SU-DHL-6 (cell line): Measurements from ENCODE around the gene TNFAIP8.

Experiments used
- H2AFZ ChIP-seq: fragments of 200-600 bp; sonication (generic); 2 replicates; pipeline ENCODE4 v1.6.1; 2014; ENCODE audit warnings: low read depth, mild to moderate bottlenecking, moderate library complexity, mixed read lengths, antibody characterized with exemption, low read length; ENCODE audit not compliant: severe bottlenecking
- H3F3A ChIP-seq: fragments of 200-600 bp; shearing (Covaris generic); 2 replicates; pipeline ENCODE4 v1.6.0; 2016; ENCODE audit warnings: antibody characterized with exemption, mild to moderate bottlenecking; ENCODE audit not compliant: insufficient read depth
- H3K27ac ChIP-seq: fragments of 200-600 bp; sonication (generic); 2 replicates; pipeline ENCODE4 v1.5.1; 2016; ENCODE audit warnings: low read depth, mild to moderate bottlenecking, low read length, moderate library complexity, mixed read lengths
- H3K27me3 ChIP-seq: fragments of 200-600 bp; sonication (generic), shearing (Covaris generic); 2 replicates; pipeline ENCODE4 v1.6.0; 2014; ENCODE audit warnings: mild to moderate bottlenecking, low read length
- H3K36me3 ChIP-seq: fragments of 200-600 bp; sonication (generic); 2 replicates; pipeline ENCODE4 v1.6.1; 2014; ENCODE audit warnings: mild to moderate bottlenecking, low read length, mixed read lengths
- H3K4me2 ChIP-seq: fragments of 300-600, 200-600 bp; shearing (Covaris generic), sonication (generic); 2 replicates; pipeline ENCODE4 v1.6.0; 2014; ENCODE audit warnings: low read length, low read depth, mild to moderate bottlenecking; ENCODE audit not compliant: poor library complexity, severe bottlenecking
- H3K4me3 ChIP-seq: fragments of 200-600 bp; sonication (generic); 2 replicates; pipeline ENCODE4 v1.5.1; 2014; ENCODE audit warnings: antibody characterized with exemption, low read length, mild to moderate bottlenecking, mixed read lengths; ENCODE audit not compliant: insufficient read depth, poor library complexity, severe bottlenecking
- H3K79me2 ChIP-seq: fragments of 200-600 bp; sonication (generic); 2 replicates; pipeline ENCODE4 v1.6.1; 2014; ENCODE audit warnings: mild to moderate bottlenecking, low read length, moderate library complexity; ENCODE audit not compliant: insufficient read depth
- H3K9ac ChIP-seq: fragments of 200-600 bp; sonication (generic); 2 replicates; pipeline ENCODE4 v1.7.0; 2014; ENCODE audit warnings: mild to moderate bottlenecking, low read length
- H3K9me2 ChIP-seq: fragments of 200-600 bp; sonication (generic); replicated peaks from 2 replicates; pipeline ENCODE4 v1.6.1; 2014; ENCODE audit warnings: low read length; ENCODE audit not compliant: insufficient read depth
- H3K9me3 ChIP-seq: fragments of 200-600 bp; sonication (generic); 2 replicates; pipeline ENCODE4 v1.6.1; 2014; ENCODE audit warnings: low read length, mixed read lengths; ENCODE audit not compliant: insufficient read depth
- H4K20me1 ChIP-seq: fragments of 200-600 bp; sonication (generic); 2 replicates; pipeline ENCODE4 v1.6.1; 2014; ENCODE audit warnings: low read depth, mild to moderate bottlenecking, antibody characterized with exemption, low read length, moderate library complexity, mixed read lengths
- CTCF ChIP-seq: fragments of 200-600 bp; sonication (generic); IDR thresholded peaks from one replicate; pipeline ENCODE4 v1.5.1; 2017; ENCODE audit warnings: antibody characterized with exemption, mild to moderate bottlenecking, low read length, moderate library complexity; ENCODE audit not compliant: insufficient read depth, poor library complexity, severe bottlenecking
- EZH2phosphoT487 ChIP-seq: fragments of 200-600 bp; sonication (generic), shearing (Covaris generic); conservative IDR thresholded peaks from 2 replicates; pipeline ENCODE4 v1.6.1; 2018; ENCODE audit warnings: mild to moderate bottlenecking, antibody characterized with exemption, low read length, moderate library complexity, mixed read lengths

The TNFAIP8 gene

GRCh38 chr5:119417891-119418605 is 62.2 kb downstream of the TNFAIP8 start:
- H3K79me2 ChIP-seq: no peaks in the 10 kb centered on the region
- no peak overlapping the region for H2AFZ ChIP-seq
- H3K4me2 ChIP-seq: peak overlapping the region; percentile 29

GRCh38 chr5:119418606-119419100 is 62.8 kb downstream of the TNFAIP8 start:
- H3K4me2 ChIP-seq: peak overlapping the region; percentile 29
- H3K36me3 ChIP-seq: no peaks in the 10 kb centered on the region
- H3K79me2 ChIP-seq: no peaks in the 10 kb centered on the region
- no peak overlapping the region for H3K9ac ChIP-seq
- no peak overlapping the region for H3K27ac ChIP-seq
- TF ChIP-seq EZH2phosphoT487 (no peak), CTCF (no peak)
- no peaks in the 10 kb centered on the region for H3K9me2 ChIP-seq
- no peaks in the 10 kb centered on the region for H4K20me1 ChIP-seq
- H3K4me3 ChIP-seq: no peak overlapping the region
- H3F3A ChIP-seq: no peaks in the 10 kb centered on the region
- no peak overlapping the region for H2AFZ ChIP-seq
- H3K9me3 ChIP-seq: no peaks in the 10 kb centered on the region
- H3K27me3 ChIP-seq: no peaks in the 10 kb centered on the region

More at GRCh38 chr5:119417891-119418605, 62.2 kb downstream of the TNFAIP8 start:
- TF ChIP-seq CTCF: no peak
- no peak for TF ChIP-seq EZH2phosphoT487
- Histone ChIP-seq H3K9me3 (no peaks in the 10 kb centered on the region), H3F3A (no peaks in the 10 kb centered on the region; the same call in 1 of the 2 replicates), H3K36me3 (no peaks in the 10 kb centered on the region), H3K9me2 (no peaks in the 10 kb centered on the region), H3K4me3 (no peak overlapping the region), H4K20me1 (no peaks in the 10 kb centered on the region), H3K27ac (no peak overlapping the region), H3K9ac (no peak overlapping the region), H3K27me3 (no peaks in the 10 kb centered on the region)

- H3K4me2 ChIP-seq: no peak overlapping the region
- no peak overlapping the region for H2AFZ ChIP-seq
- no peaks in the 10 kb centered on the region for H3K36me3 ChIP-seq
- H3K4me3 ChIP-seq: no peak overlapping the region
- H3K9me3 ChIP-seq: no peaks in the 10 kb centered on the region
- H3K9me2 ChIP-seq: no peaks in the 10 kb centered on the region
- no peaks in the 10 kb centered on the region for H3K79me2 ChIP-seq
- H3K9ac ChIP-seq: no peak overlapping the region
- H3K27ac ChIP-seq: no peak overlapping the region
- H4K20me1 ChIP-seq: no peaks in the 10 kb centered on the region
- H3K27me3 ChIP-seq: no peaks in the 10 kb centered on the region
- no peaks in the 10 kb centered on the region for H3F3A ChIP-seq
- no peak for TF ChIP-seq CTCF
- no peak for TF ChIP-seq EZH2phosphoT487
Observed at GRCh38 chr5:119420169-119420568, 64.3 kb downstream of the TNFAIP8 start.
